ENCODE results near the gene MANSC1.
"Not testable (repeated sequence)": the region's sequence is repeated elsewhere in the genome, so short reads cannot be mapped to it uniquely, and the experiment has no call there.

Gene MANSC1

DNA sequence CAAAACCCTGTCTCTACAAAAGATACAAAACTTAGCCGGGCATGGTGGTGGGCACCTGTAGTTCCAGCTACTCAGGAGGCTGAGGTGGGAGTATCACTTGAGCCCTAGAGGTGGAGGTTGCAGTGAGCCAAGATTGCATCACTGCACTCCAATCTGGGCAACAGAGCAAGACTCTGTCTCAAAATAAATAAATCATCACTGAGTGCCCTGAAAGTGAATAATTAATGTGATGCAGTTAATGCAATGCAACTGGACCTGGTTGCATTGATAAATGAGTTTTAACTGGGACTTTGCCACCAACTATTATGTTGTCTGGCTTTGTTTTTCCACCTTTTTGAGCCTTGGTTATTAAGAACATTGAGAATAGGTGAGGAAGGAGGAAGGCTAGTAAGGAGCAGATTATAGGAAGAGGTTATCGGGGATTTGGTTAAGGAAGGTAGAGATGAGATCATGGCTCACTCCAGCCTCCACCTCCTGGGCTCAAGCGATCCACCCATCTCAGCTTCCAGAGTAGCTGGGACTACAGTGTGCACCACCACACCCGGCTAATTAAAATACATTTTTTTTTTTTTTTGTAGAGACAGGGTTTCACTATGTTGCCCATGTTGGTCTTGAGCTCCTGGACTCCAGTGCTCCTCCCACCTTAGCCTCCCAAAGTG, 14.9 kb upstream of the MANSC1 start:
- DNase-seq, result no peak

DNA sequence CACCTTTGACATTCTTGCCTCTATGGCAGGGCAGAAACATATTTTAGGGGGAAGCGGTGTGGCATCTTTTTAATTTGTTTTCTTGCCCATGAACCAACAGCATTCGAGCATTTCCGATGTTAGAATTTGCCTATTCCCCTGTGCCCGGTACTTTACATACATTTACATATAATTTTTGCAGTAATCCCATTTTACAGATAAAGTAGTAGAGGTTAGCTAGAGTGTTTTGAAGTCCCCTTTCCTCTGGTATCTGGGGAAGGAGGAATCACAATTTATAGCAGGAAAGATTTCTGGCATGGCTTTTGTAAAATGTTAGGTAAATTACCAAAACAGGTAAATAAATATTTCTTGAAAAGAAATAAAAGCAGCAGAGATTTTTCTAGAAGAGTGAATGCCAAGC, 8.5 kb upstream of the MANSC1 start:
- DNase-seq, result no peak

DNA sequence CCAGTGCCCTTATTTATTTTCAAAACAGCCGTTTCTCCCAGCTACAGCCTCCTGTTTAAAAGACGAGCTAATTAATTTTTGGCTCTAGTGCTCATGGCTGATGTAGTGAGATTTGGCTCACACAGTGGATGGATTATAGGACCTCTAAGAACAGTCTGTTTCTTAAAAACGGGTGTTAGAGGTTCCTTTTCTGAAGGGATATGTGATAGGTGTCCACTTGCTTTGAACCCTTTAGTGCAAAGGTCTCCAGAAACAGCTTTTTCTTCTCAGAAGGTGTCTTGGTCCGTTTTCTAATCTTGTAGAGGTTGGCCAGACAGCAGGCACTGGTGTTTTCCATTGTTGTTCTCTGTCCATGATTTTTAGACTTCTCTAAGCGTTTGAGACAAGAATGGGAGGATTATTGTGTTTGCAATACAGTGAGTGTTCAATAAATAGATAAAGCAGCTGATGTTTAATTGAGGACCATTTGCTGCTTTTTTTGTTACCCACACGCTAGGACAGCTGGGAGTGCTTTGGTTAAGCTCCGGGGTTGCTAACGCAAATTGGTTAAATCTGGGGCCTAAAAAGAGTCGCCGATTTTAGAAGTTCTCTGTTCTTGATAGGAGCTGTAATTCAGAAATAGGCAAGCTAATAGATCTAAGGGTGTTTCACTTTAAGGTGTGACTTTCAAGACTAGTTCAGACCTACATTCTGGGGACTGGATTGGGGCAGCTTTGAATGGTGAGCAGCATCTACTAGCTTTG, 7.8 kb upstream of the MANSC1 start:
- no peak for DNase-seq

DNA sequence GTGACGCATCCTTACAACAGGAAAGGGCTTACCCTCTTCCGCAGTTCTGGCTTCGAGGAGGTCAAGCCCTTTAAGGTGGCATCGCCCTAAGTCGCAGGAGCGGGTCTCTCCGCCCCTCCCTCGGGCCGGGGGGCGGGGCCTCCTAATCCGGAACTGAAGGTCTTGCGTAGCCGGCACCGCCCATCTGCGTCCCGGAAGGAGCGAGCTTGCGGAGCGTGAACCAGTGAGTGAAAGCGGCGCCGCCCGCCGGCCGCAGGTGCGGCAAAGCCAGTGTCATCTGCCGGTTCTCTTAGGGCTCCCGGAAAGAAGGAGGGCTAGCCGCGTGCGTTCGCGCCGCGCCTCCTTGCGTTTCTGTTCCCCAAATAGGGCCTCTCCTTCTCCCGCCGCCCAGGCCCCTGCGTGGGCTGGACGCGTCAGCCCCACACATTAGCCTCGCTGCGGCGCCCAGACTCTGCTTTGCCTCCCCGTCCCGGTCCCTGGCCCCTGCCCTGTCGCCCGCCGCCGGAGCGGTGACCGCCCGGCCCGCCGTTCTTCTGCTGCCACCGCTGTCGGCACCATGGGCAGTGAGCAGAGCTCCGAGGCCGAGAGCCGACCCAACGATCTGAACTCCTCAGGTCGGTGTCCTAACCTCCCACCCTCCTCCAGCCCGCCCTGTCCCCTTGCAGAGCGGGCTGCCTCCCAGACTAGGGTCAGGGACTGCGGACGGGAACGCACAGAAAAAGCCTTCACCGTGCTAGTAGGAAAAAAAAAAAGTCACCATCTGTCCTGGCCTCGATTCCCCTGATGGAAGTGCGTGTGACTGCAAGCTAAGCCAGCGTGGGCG, 7.1 kb upstream of the MANSC1 start, which contains the start of gene BORCS5:
TSS of gene BORCS5 (plus strand) at position 183 of the 823 bp plus-strand sequence. CDS start at position 557, 374 bp downstream.
- DNase-seq, result peak; percentile 76

DNA sequence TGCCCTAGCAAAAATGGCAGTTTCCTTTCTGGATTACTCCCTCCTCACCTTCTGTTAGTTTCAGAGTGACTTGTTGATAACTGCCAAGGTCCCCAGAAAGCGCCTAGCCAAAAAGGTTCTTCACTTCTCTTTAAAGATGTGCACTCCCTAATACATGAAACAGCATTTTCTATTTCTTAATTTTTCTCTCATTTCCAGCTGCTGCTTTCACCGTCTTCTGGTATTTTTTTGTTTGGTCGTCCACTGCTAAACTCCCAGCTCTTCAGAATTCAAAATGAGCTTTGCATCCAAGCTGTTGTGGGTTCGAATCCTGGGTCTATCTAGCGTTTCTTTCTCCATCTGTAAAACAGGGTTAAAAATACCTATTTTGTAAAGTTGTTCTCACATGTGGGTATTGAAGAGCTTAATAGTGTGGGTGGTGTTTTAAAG, 6.4 kb upstream of the MANSC1 start:
- DNase-seq, result no peak

DNA sequence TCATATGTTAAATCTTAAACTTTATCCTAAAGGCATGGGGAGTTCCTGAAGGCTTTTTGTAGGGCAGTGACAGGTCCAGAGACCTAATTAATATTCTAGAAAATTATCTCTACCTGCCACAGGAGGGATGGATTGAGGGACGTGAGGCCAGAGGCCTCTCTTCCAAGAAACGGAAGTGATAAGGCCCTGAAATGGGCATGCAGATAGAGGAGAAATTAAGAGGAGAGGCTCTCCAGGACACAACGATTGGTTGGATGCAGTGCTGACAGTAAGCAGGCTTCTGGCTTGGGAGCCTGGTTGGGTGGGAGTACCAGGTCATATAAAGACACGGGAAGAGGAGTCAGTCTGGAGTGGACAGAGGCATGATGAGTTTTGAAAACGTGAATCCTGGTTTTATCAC, 3.8 kb upstream of the MANSC1 start:
- DNase-seq, result no peak

DNA sequence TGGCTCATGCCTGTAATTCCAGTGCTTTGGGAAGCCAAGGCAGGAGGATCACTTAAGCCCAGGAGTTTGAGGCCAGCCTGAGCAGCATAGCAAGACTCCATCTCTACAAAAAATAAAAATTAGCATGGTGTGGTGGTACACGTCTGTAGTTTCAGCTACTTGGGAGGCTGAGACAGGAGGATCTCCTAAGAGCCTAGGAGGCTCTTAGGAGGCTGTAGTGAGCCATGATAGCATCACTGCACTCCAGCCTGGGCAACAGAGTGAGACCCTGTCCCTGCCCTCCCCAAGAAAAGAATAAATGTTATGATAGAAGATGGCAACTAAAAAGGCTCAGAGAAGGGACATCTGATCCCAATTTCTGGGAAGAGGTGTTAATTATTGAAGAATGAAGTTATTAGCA, 3.2 kb upstream of the MANSC1 start:
- no peak for DNase-seq

DNA sequence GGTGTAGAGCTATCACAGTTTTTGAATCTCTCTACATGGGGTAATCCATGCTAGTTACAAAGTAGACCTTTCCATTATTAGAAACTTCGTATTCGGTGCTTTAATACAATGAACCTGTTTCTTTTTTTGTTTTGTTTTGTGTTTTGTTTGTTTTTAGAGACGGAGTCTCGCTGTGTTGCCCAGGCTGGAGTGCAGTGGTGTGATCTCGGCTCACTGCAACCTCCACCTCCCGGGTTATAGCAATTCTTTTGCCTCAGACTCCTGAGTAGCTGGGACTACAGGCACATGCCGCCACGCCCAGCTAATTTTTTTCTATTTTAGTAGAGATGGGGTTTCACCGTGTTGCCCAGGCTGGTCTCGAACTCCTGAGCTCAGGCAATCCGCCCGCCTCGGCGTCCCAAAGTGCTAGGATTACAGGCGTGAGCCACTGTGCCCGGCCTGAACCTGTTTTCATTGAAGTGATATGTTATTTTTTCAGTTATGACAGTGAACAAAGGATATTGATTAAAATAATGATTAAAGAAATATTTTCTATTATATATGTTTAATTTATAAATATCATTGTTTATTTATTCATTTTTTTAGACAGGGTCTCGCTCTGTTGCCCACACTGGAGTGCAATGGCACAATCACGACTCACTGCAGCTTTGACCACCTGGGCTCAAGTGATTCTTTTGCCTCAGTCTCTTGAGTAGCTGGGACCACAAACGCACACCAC, 1.6 kb upstream of the MANSC1 start:
- DNase-seq, result not testable (repeated sequence)

DNA sequence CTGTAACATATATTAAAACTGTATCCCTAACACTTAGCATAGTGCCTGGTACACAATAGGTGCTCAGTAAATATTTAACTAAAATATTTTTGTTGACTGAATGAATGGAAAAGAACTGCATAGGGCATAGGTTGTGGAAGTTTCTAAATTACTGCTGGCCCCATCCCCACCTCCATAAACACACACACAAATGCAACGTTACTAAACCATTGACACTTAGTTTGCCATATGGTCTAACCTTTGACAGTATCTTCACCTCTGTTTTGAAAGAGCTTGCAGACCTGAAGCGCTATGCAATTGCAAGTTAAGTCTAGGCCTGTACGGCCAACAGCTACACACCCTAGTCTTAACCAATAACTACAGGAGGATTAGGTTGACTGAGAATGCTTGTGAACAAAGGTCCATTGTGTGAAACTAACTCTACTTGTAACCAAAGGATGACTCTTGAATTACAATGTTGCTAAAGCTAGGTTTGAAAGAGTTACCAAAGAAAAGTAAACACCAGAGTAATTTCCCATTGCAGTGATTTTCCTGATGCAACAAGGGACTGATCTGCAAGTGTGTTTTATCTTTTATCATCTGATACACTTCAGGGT, 924 bp upstream of the MANSC1 start:
- DNase-seq, result no peak

DNA sequence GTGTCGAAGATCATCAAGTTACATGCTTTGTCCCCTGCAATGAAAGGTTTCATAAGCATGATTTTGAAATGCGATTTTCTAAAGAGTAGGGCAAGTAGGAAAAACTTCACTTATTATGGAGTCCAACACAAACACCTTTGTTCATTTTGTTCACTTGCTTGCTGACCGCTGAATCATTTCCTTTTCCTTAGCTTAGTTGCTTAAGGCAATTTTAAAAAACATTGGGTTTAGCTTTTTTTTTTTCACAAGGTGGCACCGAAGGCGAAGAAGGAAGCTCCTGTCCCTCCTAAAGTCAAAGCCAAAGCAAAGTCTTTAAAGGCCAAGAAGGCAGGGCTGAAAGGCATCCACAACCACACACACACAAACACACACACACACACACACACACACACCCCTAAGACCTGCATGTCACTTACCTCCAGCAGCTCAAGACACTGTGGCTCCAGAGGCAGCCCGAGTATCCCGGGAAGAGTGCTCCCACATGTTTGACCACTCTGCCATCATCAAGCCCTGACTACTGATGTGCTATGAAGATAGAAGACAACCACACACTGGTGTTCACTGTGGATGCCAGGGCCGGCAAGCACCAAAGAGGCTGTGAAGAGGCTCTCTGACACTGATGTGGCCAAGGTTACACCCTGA, 11.4 kb downstream of the MANSC1 start:
- DNase-seq, result no peak

DNA sequence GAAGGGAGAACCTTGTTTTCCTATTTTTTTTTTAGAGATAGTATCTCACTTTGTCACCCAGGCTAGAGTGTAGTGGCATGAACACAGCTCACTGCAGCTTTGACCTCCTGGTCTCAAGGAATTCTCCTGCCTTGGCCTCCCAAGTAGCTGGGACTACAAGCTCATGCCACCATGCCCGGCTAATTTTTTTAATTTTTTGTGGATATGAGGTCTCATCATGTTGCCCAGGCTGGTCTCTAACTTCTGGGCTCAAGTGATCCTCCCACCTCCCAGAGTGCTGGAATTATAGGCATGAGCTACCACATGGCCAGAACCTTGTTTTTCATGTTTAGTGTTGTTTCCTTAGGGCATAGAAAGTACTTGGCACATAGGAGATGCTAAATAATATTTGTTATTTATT, 13.5 kb downstream of the MANSC1 start:
- no peak for DNase-seq

DNA sequence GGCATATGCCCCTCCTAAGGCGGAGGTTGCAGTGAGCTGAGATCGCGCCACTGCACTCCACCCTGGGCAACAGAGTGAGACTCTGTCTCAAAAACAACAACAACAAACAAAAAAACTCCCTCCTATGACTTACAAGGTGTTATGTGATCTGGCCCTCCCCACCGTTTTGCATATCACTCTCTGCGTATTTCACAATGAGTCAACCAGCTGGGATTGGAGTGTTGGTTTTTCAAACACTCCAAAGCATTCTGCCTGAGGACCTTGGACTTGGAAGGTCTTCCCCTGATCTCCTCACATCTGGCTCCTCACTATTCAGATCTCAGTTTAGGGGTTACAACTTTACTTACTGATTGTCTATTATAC, 14.0 kb downstream of the MANSC1 start:
- no peak for DNase-seq

DNA sequence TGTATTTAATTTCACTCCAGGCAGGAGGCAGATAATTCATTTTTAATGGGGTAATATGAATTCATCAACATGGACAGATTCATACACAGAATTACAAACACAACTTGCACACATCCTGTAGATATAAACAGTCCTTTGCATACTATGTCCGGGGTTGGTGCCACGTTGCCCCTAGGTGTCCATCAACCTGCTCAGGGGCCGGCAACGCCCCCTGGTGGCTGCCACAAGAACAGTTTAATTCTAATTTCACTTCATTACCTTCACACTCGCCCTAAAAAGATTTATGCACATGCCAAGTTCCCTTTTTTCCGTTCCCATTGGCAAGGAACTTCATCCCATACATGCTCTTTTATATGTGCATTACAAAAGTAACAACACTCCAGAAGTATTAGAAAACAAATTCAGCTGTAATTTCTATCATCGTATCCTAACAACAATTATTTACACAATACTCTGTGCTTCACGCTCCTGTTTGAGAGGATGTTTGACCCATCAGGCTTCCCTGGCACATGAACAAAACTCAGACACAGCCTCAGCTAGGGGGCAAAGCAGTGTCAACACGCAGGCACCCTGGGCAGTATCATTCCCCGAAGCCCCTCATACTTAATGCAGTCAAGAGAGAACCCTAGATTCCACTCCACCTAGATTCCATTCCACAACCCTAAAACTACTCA, 15.5 kb downstream of the MANSC1 start:
- DNase-seq, result no peak

DNA sequence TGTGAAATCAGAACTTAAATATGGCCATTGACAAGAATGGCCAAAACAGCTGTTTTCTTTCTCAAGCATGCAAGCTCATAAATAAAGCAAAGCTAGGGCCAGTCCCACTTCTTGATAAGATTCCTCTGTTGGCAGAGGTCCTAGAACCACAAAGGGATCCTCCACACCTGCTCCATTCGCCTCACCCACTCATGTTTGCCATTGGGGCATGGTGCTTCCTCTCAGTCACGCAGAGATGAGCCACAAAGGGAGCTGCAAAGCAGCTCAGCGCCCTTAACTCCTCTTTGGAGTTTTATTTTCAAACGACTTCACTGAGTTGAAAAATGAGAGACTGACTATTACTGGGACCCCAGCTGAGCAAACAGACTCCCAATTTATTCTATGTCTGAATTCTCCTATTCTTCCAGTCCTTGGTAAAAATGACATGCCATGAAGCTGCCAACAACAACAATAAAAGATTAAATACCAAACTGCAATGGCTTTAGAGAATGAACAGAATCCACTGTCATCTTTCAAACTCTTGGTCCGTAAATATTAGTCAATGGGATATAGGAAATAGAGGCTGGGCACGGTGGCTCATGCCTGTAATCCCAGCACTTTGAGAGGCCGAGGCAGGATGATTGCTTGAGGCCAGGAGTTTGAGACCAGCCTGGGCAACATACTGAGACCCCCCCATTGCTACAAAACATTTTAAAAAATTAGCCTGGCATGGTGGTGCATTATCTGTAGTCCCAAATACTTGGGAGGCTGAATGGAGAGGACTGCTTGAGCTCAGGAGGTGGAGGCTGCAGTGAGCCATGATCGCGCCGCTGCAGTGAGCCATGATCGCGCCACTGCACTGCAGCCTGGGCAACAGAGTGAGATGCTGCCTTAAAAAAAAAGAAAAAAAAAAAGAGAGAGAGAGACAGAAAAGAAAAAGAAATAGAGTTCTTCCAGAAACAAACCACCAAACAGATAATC, 16.4 kb downstream of the MANSC1 start:
- no peak for DNase-seq

DNA sequence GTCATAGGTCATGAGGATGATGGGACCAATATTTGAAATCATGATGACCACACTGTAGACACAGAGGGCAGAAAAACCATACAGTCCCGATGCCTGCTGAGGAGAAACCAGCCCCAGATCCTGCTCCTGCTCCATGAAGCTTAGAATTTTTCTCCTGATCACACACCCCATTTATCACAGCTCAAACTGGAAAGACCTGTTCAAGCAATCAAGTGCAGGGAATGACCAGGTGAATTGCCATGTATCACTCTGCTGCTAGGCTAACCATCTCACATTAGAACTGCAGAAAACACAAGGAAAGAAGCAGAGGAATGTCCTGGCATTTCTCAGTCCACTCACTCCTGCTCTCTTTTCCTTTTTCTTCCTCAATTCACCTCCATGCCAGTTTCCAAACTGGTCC, 18.1 kb downstream of the MANSC1 start:
- no peak for DNase-seq

DNA sequence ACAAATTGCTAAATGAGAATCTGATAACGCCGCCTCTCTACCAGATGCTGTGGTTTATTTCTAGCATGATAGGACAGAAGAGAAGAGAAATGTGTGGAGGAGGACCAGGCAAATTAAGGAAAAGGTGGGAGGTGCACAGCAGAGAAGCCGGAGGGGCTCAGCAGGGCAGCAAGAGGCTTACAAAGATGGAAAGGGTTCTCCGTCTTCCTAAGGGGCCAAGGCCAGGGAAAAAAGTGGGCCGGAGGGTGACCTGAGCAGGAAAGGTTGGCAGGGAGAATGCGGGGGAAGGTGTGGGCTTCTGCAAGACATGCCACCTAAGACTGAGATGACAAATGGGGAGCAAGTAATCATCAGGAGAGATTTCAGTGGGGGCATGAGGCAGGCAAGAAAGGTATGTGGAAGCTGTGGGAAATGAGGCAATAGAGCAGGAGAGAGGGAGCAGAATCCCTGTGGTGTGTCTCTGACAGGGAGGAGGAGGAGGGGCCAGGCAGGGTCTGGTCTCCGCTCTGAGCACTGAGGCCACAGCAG, 18.7 kb downstream of the MANSC1 start:
- DNase-seq, result no peak

DNA sequence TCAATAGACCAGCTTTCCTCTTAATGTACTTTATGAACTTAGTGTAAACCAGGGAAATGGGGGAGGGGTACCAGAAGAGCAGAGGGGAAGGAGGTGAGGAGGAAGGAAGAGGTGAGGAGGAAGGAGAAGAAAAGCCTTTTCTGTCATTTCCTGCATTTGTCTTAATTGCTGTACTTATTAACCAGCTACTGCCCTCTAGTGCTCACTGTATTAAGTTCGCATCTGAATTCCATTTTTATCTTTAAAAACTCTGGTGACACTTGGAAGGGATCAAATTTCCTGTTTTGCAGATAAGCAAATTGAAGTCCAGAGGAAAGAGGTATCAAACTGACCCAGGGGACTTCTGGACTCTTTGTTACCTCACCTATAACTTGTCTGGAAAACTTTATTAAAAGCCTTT, 22.2 kb downstream of the MANSC1 start:
- peak; percentile 4 for DNase-seq

DNA sequence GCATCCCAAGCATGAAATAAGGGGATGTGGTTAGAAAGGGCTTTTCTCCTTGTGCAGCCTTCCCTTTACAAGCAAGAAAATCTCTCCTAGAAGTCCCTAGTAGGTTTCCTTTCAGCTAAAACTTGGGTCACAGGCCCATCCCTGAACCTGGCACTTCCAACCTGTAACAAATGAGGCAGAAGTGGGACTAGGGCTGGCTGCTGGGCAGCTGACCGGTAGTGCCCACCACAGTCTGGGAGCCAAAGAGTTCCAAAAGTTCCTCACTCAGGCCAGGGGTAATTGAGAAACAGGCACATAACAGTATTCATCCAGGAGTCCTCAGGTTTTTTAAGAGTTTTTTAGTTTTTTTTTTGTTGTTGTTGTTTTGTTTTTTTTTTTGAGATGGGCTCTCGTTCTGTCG, 23.8 kb downstream of the MANSC1 start:
- DNase-seq, result no peak

DNA sequence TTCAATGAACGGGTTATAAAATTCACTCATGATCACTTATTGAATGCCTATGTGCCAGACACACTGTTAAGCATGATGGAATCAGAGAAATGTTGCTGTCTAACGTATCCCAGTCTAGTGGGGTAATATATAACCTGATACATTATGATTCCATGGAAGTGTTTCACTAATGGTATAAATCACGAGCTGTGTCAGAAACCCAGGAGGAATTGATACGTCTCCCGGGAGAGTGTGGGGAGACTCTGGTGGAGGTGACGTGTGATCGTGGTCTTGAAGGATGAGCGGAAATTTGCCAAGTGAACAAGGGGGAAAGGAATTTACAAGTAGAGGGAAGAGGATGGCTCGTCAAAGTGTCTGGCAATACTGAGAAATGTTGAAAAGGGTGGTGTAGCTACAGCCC, 26.5 kb downstream of the MANSC1 start:
- no peak for DNase-seq

DNA sequence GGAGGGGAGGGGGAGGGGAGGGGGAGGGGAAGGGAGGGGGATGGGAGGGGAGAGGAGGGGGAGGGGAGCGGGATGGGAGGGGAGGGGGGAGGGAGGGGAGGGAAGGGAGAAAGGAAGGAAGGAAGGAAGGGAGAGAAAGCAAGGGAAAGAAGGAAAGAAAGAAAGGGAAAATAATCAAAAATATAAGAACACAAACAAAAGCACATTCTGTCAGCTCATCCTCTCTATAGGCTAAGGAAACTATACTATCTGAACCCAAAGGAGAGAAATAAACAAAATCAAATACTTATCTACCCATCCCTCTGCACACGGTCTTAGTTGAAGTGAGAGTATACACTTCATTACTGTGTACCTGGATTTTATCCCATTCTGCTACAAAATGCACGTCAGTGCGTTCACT, 26.9 kb downstream of the MANSC1 start:
- DNase-seq, result no peak
